ENCODE results near the gene PA2G4.

PA2G4 gene

DNA sequence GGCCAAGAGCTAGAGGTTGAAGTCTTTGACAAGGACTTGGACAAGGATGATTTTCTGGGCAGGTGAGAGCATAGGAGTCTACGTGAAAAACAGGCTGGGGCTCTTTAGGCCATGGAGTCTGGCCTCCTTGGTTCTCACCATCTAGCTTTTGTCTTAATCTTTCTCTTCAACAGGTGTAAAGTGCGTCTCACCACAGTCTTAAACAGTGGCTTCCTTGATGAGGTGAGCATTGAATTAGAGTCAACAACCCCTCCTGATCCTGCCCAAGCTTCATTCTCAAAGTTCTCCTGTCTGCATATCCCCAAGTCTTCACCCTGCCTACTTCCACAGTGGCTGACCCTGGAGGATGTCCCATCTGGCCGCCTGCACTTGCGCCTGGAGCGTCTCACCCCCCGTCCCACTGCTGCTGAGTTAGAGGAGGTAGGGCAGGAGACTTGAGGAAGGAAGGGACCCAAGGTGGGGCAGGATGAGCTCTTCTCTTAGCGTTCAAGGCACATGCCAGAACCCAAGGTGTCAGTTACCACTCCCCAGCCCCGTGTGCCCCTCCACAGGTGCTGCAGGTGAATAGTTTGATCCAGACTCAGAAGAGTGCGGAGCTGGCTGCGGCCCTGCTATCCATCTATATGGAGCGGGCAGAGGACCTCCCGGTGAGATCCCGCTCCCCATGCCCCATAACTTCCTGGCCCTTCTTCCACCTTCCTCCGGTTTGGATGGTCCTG lies 33.7 kb downstream of the PA2G4 start:
- Histone ChIP-seq H3K27ac (ENCODE audit: low read depth, low read length) (no peak overlapping the region), H3F3A (ENCODE audit: control insufficient read depth, insufficient read depth) (no peaks in the 10 kb centered on the region), H3K4me1 (ENCODE audit: control insufficient read depth, low read length) (no peaks in the 10 kb centered on the region), H3K9me3 (ENCODE audit: control insufficient read depth, insufficient read depth, low read length) (no peaks in the 10 kb centered on the region), H3K4me2 (ENCODE audit: low read length) (no peak overlapping the region), H3K79me2 (ENCODE audit: control insufficient read depth, low read length) (no peaks in the 10 kb centered on the region), H4K20me1 (ENCODE audit: control insufficient read depth, insufficient read depth, low read depth, low read length) (no peaks in the 10 kb centered on the region), H3K36me3 (ENCODE audit: control insufficient read depth, low read length) (peaks cover 79% of the 10 kb centered on the region), H3K4me3 (ENCODE audit: low read length) (no peak overlapping the region), H3K9me2 (replicated peaks; ENCODE audit: control insufficient read depth, low read length) (no peaks in the 10 kb centered on the region), H3K27me3 (ENCODE audit: control insufficient read depth, low read length) (no peaks in the 10 kb centered on the region)
- TF ChIP-seq, protein P1, sequence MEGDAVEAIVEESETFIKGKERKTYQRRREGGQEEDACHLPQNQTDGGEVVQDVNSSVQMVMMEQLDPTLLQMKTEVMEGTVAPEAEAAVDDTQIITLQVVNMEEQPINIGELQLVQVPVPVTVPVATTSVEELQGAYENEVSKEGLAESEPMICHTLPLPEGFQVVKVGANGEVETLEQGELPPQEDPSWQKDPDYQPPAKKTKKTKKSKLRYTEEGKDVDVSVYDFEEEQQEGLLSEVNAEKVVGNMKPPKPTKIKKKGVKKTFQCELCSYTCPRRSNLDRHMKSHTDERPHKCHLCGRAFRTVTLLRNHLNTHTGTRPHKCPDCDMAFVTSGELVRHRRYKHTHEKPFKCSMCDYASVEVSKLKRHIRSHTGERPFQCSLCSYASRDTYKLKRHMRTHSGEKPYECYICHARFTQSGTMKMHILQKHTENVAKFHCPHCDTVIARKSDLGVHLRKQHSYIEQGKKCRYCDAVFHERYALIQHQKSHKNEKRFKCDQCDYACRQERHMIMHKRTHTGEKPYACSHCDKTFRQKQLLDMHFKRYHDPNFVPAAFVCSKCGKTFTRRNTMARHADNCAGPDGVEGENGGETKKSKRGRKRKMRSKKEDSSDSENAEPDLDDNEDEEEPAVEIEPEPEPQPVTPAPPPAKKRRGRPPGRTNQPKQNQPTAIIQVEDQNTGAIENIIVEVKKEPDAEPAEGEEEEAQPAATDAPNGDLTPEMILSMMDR (IDR thresholded peaks at IDR 0.05; ENCODE audit: low read depth, low read length, poor library complexity, severe bottlenecking) = no peak
- TF ChIP-seq EZH2phosphoT487 (IDR thresholded peaks at IDR 0.05; ENCODE audit: borderline replicate concordance, low read length) = no peak

- H3K27ac ChIP-seq (ENCODE audit: low read depth, low read length) = no peak overlapping the region
Measured at GRCh38 chr12:56141946-56142784, 37.8 kb downstream of the PA2G4 start.

DNA sequence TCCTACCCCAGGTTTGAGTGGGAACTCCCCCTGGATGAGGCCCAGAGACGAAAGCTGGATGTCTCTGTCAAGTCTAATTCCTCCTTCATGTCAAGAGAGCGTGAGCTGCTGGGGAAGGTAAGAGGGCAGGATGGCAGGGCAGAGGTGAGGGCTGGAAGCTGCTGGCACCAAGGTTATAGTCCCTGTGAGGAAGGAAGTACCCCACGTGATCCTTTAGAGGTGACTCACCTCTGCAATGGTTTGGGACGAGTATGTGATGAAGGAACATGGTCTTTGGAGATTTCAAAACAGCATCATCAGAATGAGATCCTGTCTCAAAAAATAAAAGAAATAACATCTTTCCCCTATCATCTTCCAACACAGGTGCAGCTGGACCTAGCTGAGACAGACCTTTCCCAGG lies 38.9 kb downstream of the PA2G4 start:
- H3K36me3 ChIP-seq (ENCODE audit: control insufficient read depth, low read length) = peaks cover 53% of the 10 kb centered on the region
- H3K4me1 ChIP-seq (ENCODE audit: control insufficient read depth, low read length) = no peaks in the 10 kb centered on the region
- H3K27ac ChIP-seq (ENCODE audit: low read depth, low read length) = no peak overlapping the region
- H3K9me3 ChIP-seq (ENCODE audit: control insufficient read depth, insufficient read depth, low read length) = no peaks in the 10 kb centered on the region
- no peak for TF ChIP-seq EZH2phosphoT487 (IDR thresholded peaks at IDR 0.05; ENCODE audit: borderline replicate concordance, low read length)
- TF ChIP-seq, protein P1 (IDR thresholded peaks at IDR 0.05; ENCODE audit: low read depth, low read length, poor library complexity, severe bottlenecking) = no peak
- no peak overlapping the region for H3K4me2 ChIP-seq (ENCODE audit: low read length)
- H3K79me2 ChIP-seq (ENCODE audit: control insufficient read depth, low read length) = no peaks in the 10 kb centered on the region
- H4K20me1 ChIP-seq (ENCODE audit: control insufficient read depth, insufficient read depth, low read depth, low read length) = no peaks in the 10 kb centered on the region
- H3F3A ChIP-seq (ENCODE audit: control insufficient read depth, insufficient read depth) = peaks cover 15% of the 10 kb centered on the region
- no peak overlapping the region for H3K4me3 ChIP-seq (ENCODE audit: low read length)
- H3K27me3 ChIP-seq (ENCODE audit: control insufficient read depth, low read length) = no peaks in the 10 kb centered on the region
- no peaks in the 10 kb centered on the region for H3K9me2 ChIP-seq (replicated peaks; ENCODE audit: control insufficient read depth, low read length)

More at GRCh38 chr12:56141946-56142784, 37.8 kb downstream of the PA2G4 start:
- H3K9me3 ChIP-seq (ENCODE audit: control insufficient read depth, insufficient read depth, low read length) = no peaks in the 10 kb centered on the region
- TF ChIP-seq, protein P1 (IDR thresholded peaks at IDR 0.05; ENCODE audit: low read depth, low read length, poor library complexity, severe bottlenecking) = no peak
- no peak for TF ChIP-seq EZH2phosphoT487 (IDR thresholded peaks at IDR 0.05; ENCODE audit: borderline replicate concordance, low read length)
- H3K36me3 ChIP-seq (ENCODE audit: control insufficient read depth, low read length) = peaks cover 64% of the 10 kb centered on the region
- no peak overlapping the region for H3K4me2 ChIP-seq (ENCODE audit: low read length)
- H3K79me2 ChIP-seq (ENCODE audit: control insufficient read depth, low read length) = no peaks in the 10 kb centered on the region
- peaks cover 15% of the 10 kb centered on the region for H3F3A ChIP-seq (ENCODE audit: control insufficient read depth, insufficient read depth)
- no peak overlapping the region for H3K4me3 ChIP-seq (ENCODE audit: low read length)
- no peaks in the 10 kb centered on the region for H3K27me3 ChIP-seq (ENCODE audit: control insufficient read depth, low read length)
- H3K9me2 ChIP-seq (replicated peaks; ENCODE audit: control insufficient read depth, low read length) = no peaks in the 10 kb centered on the region
- H4K20me1 ChIP-seq (ENCODE audit: control insufficient read depth, insufficient read depth, low read depth, low read length) = no peaks in the 10 kb centered on the region
- no peaks in the 10 kb centered on the region for H3K4me1 ChIP-seq (ENCODE audit: control insufficient read depth, low read length)
